Heart right ventricle (tissue), 16 donors: ENCODE data around the gene FAM131B. TPM values are rescaled to one million over a fixed set of nuclear protein-coding genes. Genes with fewer than 3 reads are reported as not detected.
A peak's percentile ranks its signal among the peaks of the same experiment; 100 is the strongest.

ENCODE experiments used
- ATAC-seq, 8 donors: fragments of 200-7000 bp; cut with Tn5 transposase; one replicate each; pipeline ENCODE4 v1.9.1; 2020; ENCODE audit warnings: mild to moderate bottlenecking in 8 of 8, moderate library complexity in 8 of 8, moderate number of reproducible peaks in 1 of 8
- DNase-seq, 2 donors: peaks; one replicate each; pipeline ENCODE4 v3.0.0-alpha.2; 2020
- H3K27ac ChIP-seq, 10 donors: fragments of 200-600 bp; sonication (generic) in 2 of 10; one replicate each; pipeline versions ENCODE4 v1.5.0 to v1.8.0; 2020 to 2022; ENCODE audit warnings: mild to moderate bottlenecking in 3 of 10
- H3K27me3 ChIP-seq, 7 donors: fragments of 200-600 bp; one replicate each; pipeline ENCODE4 v1.8.0; 2021 to 2022; ENCODE audit warnings: mild to moderate bottlenecking in 2 of 7
- H3K36me3 ChIP-seq, 9 donors: fragments of 200-600 bp; sonication (generic) in 1 of 9; one replicate each; pipeline versions ENCODE4 v1.5.0 to v1.8.0; 2020 to 2022; ENCODE audit warnings: mild to moderate bottlenecking in 2 of 9
- H3K4me1 ChIP-seq, 9 donors: fragments of 200-600 bp; sonication (generic) in 1 of 9; one replicate each; pipeline versions ENCODE4 v1.5.0 to v1.8.0; 2020 to 2022; ENCODE audit warnings: mild to moderate bottlenecking in 4 of 9
- H3K4me3 ChIP-seq, 10 donors: fragments of 200-600 bp; sonication (generic) in 2 of 10; one replicate each; pipeline versions ENCODE4 v1.5.0 to v1.8.0; 2020 to 2022; ENCODE audit warnings: mild to moderate bottlenecking in 7 of 10, moderate library complexity in 2 of 10
- H3K9me3 ChIP-seq, 11 donors: fragments of 200-600 bp in 10 of 11; sonication (generic) in 2 of 11; one replicate each; pipeline versions ENCODE4 v1.5.0 to v1.8.0; 2013 to 2022; ENCODE audit warnings: mild to moderate bottlenecking in 2 of 11, control low read depth in 1 of 11, moderate library complexity in 1 of 11
- CTCF ChIP-seq, 9 donors: fragments of 200-600 bp; sonication (generic) in 2 of 9; IDR thresholded peaks; one replicate each; pipeline versions ENCODE4 v1.5.0 to v1.8.0; 2021 to 2022; ENCODE audit warnings: antibody characterized with exemption in 9 of 9, mild to moderate bottlenecking in 5 of 9, moderate library complexity in 1 of 9
- WGBS, 2 donors: extraction: QIAGEN DNeasy Blood & Tissue Kit; methylation state at CpG; one replicate each; pipeline ENCODE4 v1.1.7; 2013; ENCODE audit warnings: inconsistent platforms in 1 of 2; 5-methylcytosine and 5-hydroxymethylcytosine counted together
- intact Hi-C, 10 donors: fragments of 100-400 bp; cut with DNase I; formaldehyde crosslinking; loops; one replicate each; pipeline versions ENCODE4 v1.11.1 to v1.14.2; 2022
- long read RNA-seq, 3 donors: library from polyadenylated mRNA; unstranded; transcript quantifications; one replicate each; pipeline ENCODE4 v2.0.0, GENCODE V29; 2020 to 2021
- polyA plus RNA-seq, 2 donors: library from polyadenylated mRNA; stranded (reverse); fragments of 200-250 nt; gene quantifications; one replicate each; pipeline ENCODE4 v1.2.3, GENCODE V29; 2013
- total RNA-seq, 10 donors: library from RNA; stranded (reverse); fragmentation: NEBNext Ultra II Directional in 3 of 10; extraction: Animal tissue kit (Norgen Biotek cat#: 25700) in 3 of 10; gene quantifications; one replicate each; pipeline versions ENCODE4 v1.2.1 to v1.2.4, GENCODE V29; 2021 to 2023
- donor health status: Arrhythmogenic right ventricular cardiomyopathy.
- donor health status: ischemic (EF 13 %, LVEDD 7.1; RV severe dilation, severe dysfunction).
- donor health status: healthy with polysubstance abuse.
- donor health status: DM: no; HTN: yes; CAD: no.
- donor health status: DM: no; HTN: no; CAD: no.
- donor health status: ischemic (EF 25% LVEDD 6.9; RV normal size, moderate dysfunction).
- donor health status: ischemic (EF 25% LVEDD 5.7; RV mildly dilated, moderate dysfunction).
- donor health status: healthy.
- donor health status: DM: yes; HTN: yes; CAD: no.
- donor health status: Ischemic cardiomyopathy.
- donor health status: ischemic (EF 35%, LVEDD 5.7; RV mildly dilated, moderate dysfunction).
- donor health status: nonischemic (EF 11% LVEDD 7.7; RV severe dilation, severe dysfunction).
- donor health status: DM: yes; HTN: yes; CAD: no.
- donor health status: PGD.
- donor health status: ischemic (EF 29% LVEDD 5.4; RV normal size, mild dysfunction).
- donor health status: nonischemic (EF 23%, LVEDD 6.1; RV moderate dilation, normal function).

Gene FAM131B
- 1 to 10 TPM in 1 of 10 donors, under 1 TPM in 8, not detected in 1; 0.07 to 1.2 (median 0.39) TPM for total RNA-seq
- polyA plus RNA-seq = under 1 TPM; 0.22 to 0.37 TPM
- long read RNA-seq, donor 1 = 0 reads
- long read RNA-seq, donor 2 = 0 reads
- long read RNA-seq, donor 3 = 0 reads

- WGBS, 2 donors = 1% methylated on average over 48 to 100 of the region's 112 CpGs
- intact Hi-C loops = loop anchor here in 3 of 10 donors (10.0 kb wide), 1 partner anchor 52 kb away; no protein-coding TSS in a partner anchor
- ATAC-seq (peak in 7 of 8 donors; percentile 20 to 57 (median 34)), DNase-seq (no peak)
- Histone ChIP-seq H3K9me3 (no peaks in the 10 kb centered on the region), H3K4me1 (peaks cover 0 to 14% (median 8%) of the 10 kb centered on the region in 9 donors), H3K27ac (no peak within 1 kb of the TSS), H3K36me3 (no peaks in the 10 kb centered on the region), H3K4me3 (peak within 1 kb of the TSS; percentile 47 to 68 (median 54)), H3K27me3 (peaks cover 6 to 75% (median 54%) of the 10 kb centered on the region in 7 donors)
- no peak for TF ChIP-seq CTCF (IDR thresholded peaks at IDR 0.05)
Observed at GRCh38 chr7:143362131-143363015, at the start of gene FAM131B. Gene FAM131B (minus strand): TSS chr7:143362713. CDS start chr7:143362603, 110 bp downstream.

DNA sequence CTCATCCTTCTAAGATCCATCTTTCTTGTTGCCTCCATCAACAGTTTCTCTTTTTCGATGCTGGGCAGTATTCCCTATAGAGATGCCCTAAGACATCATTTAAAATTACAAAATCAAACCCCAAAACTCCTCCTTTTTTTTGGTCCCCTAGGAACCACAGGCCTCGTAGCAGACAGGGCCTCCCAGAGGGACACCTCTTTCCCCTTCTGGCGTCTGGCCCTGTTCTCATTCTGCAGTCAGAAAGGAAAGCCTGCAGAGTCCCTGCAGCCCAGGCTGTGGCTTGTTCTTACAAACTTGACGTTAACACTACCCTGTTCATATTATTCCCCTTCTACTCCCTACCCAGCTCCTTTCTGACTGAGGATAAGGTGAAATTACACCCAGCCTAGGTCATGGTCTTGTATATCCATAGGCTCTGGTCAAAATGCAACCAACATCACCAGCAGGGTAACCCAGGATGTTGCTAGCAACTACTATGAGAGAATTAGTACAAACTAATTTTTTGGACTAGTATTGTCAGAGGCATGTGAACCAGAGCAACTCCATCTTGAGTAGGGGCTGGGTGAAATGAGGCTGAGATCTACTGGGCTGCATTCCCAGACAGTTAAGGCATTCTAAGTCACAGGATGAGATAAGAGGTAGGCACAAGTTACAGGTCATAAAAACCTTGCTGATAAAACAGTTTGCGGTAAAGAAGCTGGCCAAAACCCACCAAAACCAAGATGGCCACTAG lies 49.6 kb upstream of the FAM131B start:
- ATAC-seq (no peak), DNase-seq (no peak)
- no peak overlapping the region for H3K27ac ChIP-seq
- 66 to 76% methylated on average over 5 of the region's 5 CpGs for WGBS, 2 donors
- H3K27me3 ChIP-seq = peaks cover 0 to 33% (median 10%) of the 10 kb centered on the region in 7 donors
- TF ChIP-seq CTCF (IDR thresholded peaks at IDR 0.05) = no peak
- no peaks in the 10 kb centered on the region for H3K36me3 ChIP-seq
- intact Hi-C loops = loop anchor here in 6 of 10 donors (10.0 kb wide), 4 partner anchors 47 to 107 kb away; partner anchors contain the start of genes FAM131B (in 3 of the 6) and CLCN1 (in 1 of the 6)
- H3K4me1 ChIP-seq = peaks cover 3 to 71% (median 15%) of the 10 kb centered on the region in 9 donors
- no peaks in the 10 kb centered on the region for H3K9me3 ChIP-seq
- H3K4me3 ChIP-seq = no peak overlapping the region

- intact Hi-C loops = loop anchor here in 6 of 10 donors (10.0 kb wide), 4 partner anchors 46 to 106 kb away; partner anchors contain the start of genes FAM131B (in 3 of the 6) and CLCN1 (in 1 of the 6)
- no peaks in the 10 kb centered on the region for H3K9me3 ChIP-seq
- peaks cover 3 to 64% (median 15%) of the 10 kb centered on the region in 9 donors for H3K4me1 ChIP-seq
- H3K27ac ChIP-seq = peak overlapping the region in 1 of 10 donors; percentile 36
- no peak overlapping the region for H3K4me3 ChIP-seq
- 33 to 43% methylated on average over 6 of the region's 6 CpGs for WGBS, 2 donors
- TF ChIP-seq CTCF (IDR thresholded peaks at IDR 0.05) = no peak
- peaks cover 0 to 30% (median 10%) of the 10 kb centered on the region in 7 donors for H3K27me3 ChIP-seq
- DNase-seq = no peak
- H3K36me3 ChIP-seq = no peaks in the 10 kb centered on the region
- ATAC-seq = peak in 5 of 8 donors; percentile 18 to 70 (median 49)
Observed at GRCh38 chr7:143410521-143411004, 48.0 kb upstream of the FAM131B start.
